Endothelial cell of umbilical vein (primary cell): ENCODE measurements around the gene ERRFI1. TPM values are rescaled to one million over a fixed set of nuclear protein-coding genes. Genes with fewer than 3 reads are reported as not detected.

ENCODE experiments used
- BruUV-seq: library from RNA; stranded (reverse); fragments of 400-500 nt; replicated peaks from 2 replicates; lab custom pipeline; 2021; lab: Mats Ljungman, UMichigan
- CTCF ChIA-PET: fragments of 300-600, 350-600 bp; sonication (Branson Sonifier 250); formaldehyde crosslinking; loops from one replicate; lab custom pipeline; 2021; ENCODE audit warnings: antibody characterized with exemption, inconsistent platforms; lab: Charles Lee
- POLR2A ChIA-PET: fragments of 300-600, 350-600 bp; sonication (Branson Sonifier 250); formaldehyde crosslinking; loops from one replicate; lab custom pipeline; 2021; ENCODE audit warnings: antibody characterized with exemption, inconsistent platforms; lab: Charles Lee
- DNase-seq: peaks from one replicate; pipeline ENCODE4 v3.0.0-alpha.2; 2011; ENCODE audit warnings: low read depth, low spot score
- FAIRE-seq: peaks from 2 replicates; lab custom pipeline; 2011; peaks lifted over from hg19 to GRCh38; lab: Jason Lieb, UNC
- H2AFZ ChIP-seq: 2 replicates; pipeline ENCODE4 v1.6.0; 2012; ENCODE audit warnings: low read depth, low read length, control low read depth, inconsistent platforms
- H3K27ac ChIP-seq: 2 replicates; pipeline ENCODE4 v1.5.1; 2011; ENCODE audit warnings: low read depth, mild to moderate bottlenecking, control low read depth, low read length, moderate library complexity; ENCODE audit not compliant: insufficient read depth
- H3K27me3 ChIP-seq, 2 experiments: 2 replicates each; pipeline versions ENCODE4 v1.6.0 to v1.6.1; 2011; ENCODE audit warnings: low read length in 2 of 2, mixed read lengths in 1 of 2; ENCODE audit not compliant: control insufficient read depth in 2 of 2, insufficient read depth in 2 of 2
- H3K36me3 ChIP-seq, 2 experiments: 2 replicates in 1 of 2; 3 replicates in 1 of 2; pipeline ENCODE4 v1.5.1; 2011; ENCODE audit warnings: low read length in 2 of 2, mild to moderate bottlenecking in 1 of 2, moderate library complexity in 1 of 2; ENCODE audit not compliant: control insufficient read depth in 2 of 2, insufficient read depth in 2 of 2; ENCODE audit errors: extremely low read depth in 1 of 2
- H3K4me1 ChIP-seq: 3 replicates; pipeline ENCODE4 v1.5.1; 2011; ENCODE audit warnings: mild to moderate bottlenecking, low read length; ENCODE audit not compliant: control insufficient read depth, insufficient read depth; ENCODE audit errors: extremely low read depth
- H3K4me2 ChIP-seq: 2 replicates; pipeline ENCODE4 v1.6.1; 2011; ENCODE audit warnings: low read length, control low read depth, mixed read lengths; ENCODE audit not compliant: insufficient read depth
- H3K4me3 ChIP-seq, 3 experiments: fragments of 200-600 bp in 1 of 3; sonication (generic), shearing (Covaris generic) in 1 of 3; replicated peaks in 1 of 3; 2 replicates each; pipeline ENCODE4 v1.5.1; 2011 to 2016; ENCODE audit warnings: control low read depth in 3 of 3, low read length in 3 of 3, mild to moderate bottlenecking in 2 of 3, inconsistent platforms in 1 of 3, low read depth in 1 of 3, moderate library complexity in 1 of 3; ENCODE audit not compliant: insufficient read depth in 1 of 3
- H3K79me2 ChIP-seq: 2 replicates; pipeline ENCODE4 v1.6.0; 2012; ENCODE audit warnings: low read length, inconsistent platforms; ENCODE audit not compliant: control insufficient read depth, insufficient read depth
- H3K9ac ChIP-seq: replicated peaks from 2 replicates; pipeline ENCODE3; 2011; ENCODE audit warnings: low read length, control low read depth; ENCODE audit not compliant: insufficient read depth; ENCODE audit errors: extremely low read depth
- H3K9me1 ChIP-seq: replicated peaks from 3 replicates; pipeline ENCODE4 v1.6.0; 2011; ENCODE audit warnings: mild to moderate bottlenecking, low read length; ENCODE audit not compliant: control insufficient read depth, insufficient read depth; ENCODE audit errors: extremely low read depth
- H3K9me3 ChIP-seq: replicated peaks from 2 replicates; pipeline ENCODE4 v1.5.1; 2012; ENCODE audit warnings: low read length, inconsistent platforms; ENCODE audit not compliant: control insufficient read depth, insufficient read depth
- H4K20me1 ChIP-seq: replicated peaks from 2 replicates; pipeline ENCODE3; 2011; ENCODE audit warnings: mild to moderate bottlenecking, low read length; ENCODE audit not compliant: control insufficient read depth, insufficient read depth; ENCODE audit errors: extremely low read depth
- CTCF ChIP-seq, 2 donors: IDR thresholded peaks; 1 replicate in 1 of 2; 2 replicates in 1 of 2; pipeline ENCODE4 v1.5.1; 2011; ENCODE audit warnings: low read length in 2 of 2, mild to moderate bottlenecking in 2 of 2, moderate library complexity in 2 of 2, control low read depth in 1 of 2, inconsistent platforms in 1 of 2, low read depth in 1 of 2; ENCODE audit not compliant: insufficient read depth in 1 of 2; ENCODE audit errors: extremely low read depth in 1 of 2
- EZH2 ChIP-seq: IDR thresholded peaks from 2 replicates; pipeline ENCODE4 v1.6.1; 2012; ENCODE audit warnings: borderline replicate concordance, low read depth, mild to moderate bottlenecking, moderate library complexity, low read length, inconsistent platforms; ENCODE audit not compliant: severe bottlenecking
- JUN ChIP-seq: IDR thresholded peaks from 2 replicates; pipeline ENCODE4 v1.6.1; 2011; ENCODE audit warnings: borderline replicate concordance, low read depth; ENCODE audit not compliant: insufficient read length, insufficient read depth
- MYC ChIP-seq: IDR thresholded peaks from one replicate; pipeline ENCODE4 v1.6.1; 2011; ENCODE audit warnings: mild to moderate bottlenecking, low read depth, low read length
- POLR2A ChIP-seq: IDR thresholded peaks from 2 replicates; pipeline ENCODE4 v1.6.1; 2012; ENCODE audit warnings: low read depth, mild to moderate bottlenecking, control low read depth, low read length
- dilution Hi-C: fragments of 300-500 bp; cut with MboI; formaldehyde crosslinking; loops from one replicate; pipeline ENCODE4 v1.15.0; 2019; ENCODE audit warnings: low sequenced_read_pairs; ENCODE audit not compliant: extremely low pct_ligation_motif_present
- intact Hi-C: fragments of 100-400 bp; cut with micrococcal nuclease; formaldehyde crosslinking; loops from one replicate; pipeline ENCODE4 v1.10.0; 2022
- polyA plus RNA-seq, 4 experiments: library from polyadenylated mRNA; depleted of rRNA in 3 of 4; stranded (reverse) in 3 of 4; unstranded in 1 of 4; fragments of >200 nt; gene quantifications; 2 replicates each; pipeline versions ENCODE4 v1.2.1 to v1.2.3, GENCODE V29; 2011 to 2012; ENCODE audit warnings: missing spikeins in 1 of 4
- total RNA-seq: library from RNA; stranded (reverse); gene quantifications from 2 replicates; pipeline ENCODE4 v1.2.3, GENCODE V29; 2021

Gene ERRFI1
- total and polyA plus RNA-seq, 2 donors (not counting 3 experiments of a cell fraction or from before 2014, with no cell fraction given), result 28.1 to 32.0 TPM

GRCh38 chr1:7973086-7973485, 53.0 kb downstream of the ERRFI1 start:
- Histone ChIP-seq H3K9ac (no peak overlapping the region), H2AFZ (no peak overlapping the region), H3K4me3 (no peak overlapping the region), H3K4me2 (no peak overlapping the region), H3K9me1 (no peaks in the 10 kb centered on the region), H3K27ac (no peak overlapping the region), H3K36me3 (peaks cover 22 to 23% of the 10 kb centered on the region in 2 experiments), H3K27me3 (no peaks in the 10 kb centered on the region), H3K9me3 (no peaks in the 10 kb centered on the region), H3K79me2 (peaks cover 5% of the 10 kb centered on the region), H3K4me1 (no peaks in the 10 kb centered on the region), H4K20me1 (no peaks in the 10 kb centered on the region)
- CTCF ChIA-PET, result interaction anchor here (0.7 to 6.9 kb wide), 3 partner anchors 341 to 378 kb away, joined by 4 to 131 read pairs (median 4); no protein-coding TSS in a partner anchor
- intact Hi-C loops (no loop called here), dilution Hi-C loops (no loop called here)
- no peak for TF ChIP-seq EZH2
- FAIRE-seq (no peak), DNase-seq (no peak)
- POLR2A ChIA-PET, result no interaction called here
- BruUV-seq, result no TSS peak

GRCh38 chr1:7972285-7972684, 53.8 kb downstream of the ERRFI1 start:
- no peak overlapping the region for H3K27ac ChIP-seq
- no peak overlapping the region for H3K4me2 ChIP-seq
- BruUV-seq, result no TSS peak
- H2AFZ ChIP-seq, result no peak overlapping the region
- intact Hi-C loops, result no loop called here
- CTCF ChIA-PET, result interaction anchor here (0.7 to 6.9 kb wide), 3 partner anchors 342 to 379 kb away, joined by 4 to 131 read pairs (median 4); no protein-coding TSS in a partner anchor
- DNase-seq (no peak), FAIRE-seq (no peak)
- no peak for TF ChIP-seq POLR2A
- no peak for TF ChIP-seq MYC
- TF ChIP-seq JUN, result no peak
- TF ChIP-seq EZH2, result no peak
- TF ChIP-seq CTCF (IDR thresholded peaks at IDR 0.05; ENCODE audit: extremely low read depth in 1 of 2, insufficient read depth in 1 of 2, low read depth in 1 of 2, low read length in 2 of 2), result no peak
- no peaks in the 10 kb centered on the region for H3K4me1 ChIP-seq
- POLR2A ChIA-PET, result no interaction called here
- no peaks in the 10 kb centered on the region for H4K20me1 ChIP-seq
- dilution Hi-C loops, result no loop called here
- H3K9me3 ChIP-seq, result no peaks in the 10 kb centered on the region
- no peaks in the 10 kb centered on the region for H3K9me1 ChIP-seq
- H3K9ac ChIP-seq, result no peak overlapping the region
- H3K79me2 ChIP-seq, result peaks cover 9% of the 10 kb centered on the region
- peaks cover 20 to 23% of the 10 kb centered on the region in 2 experiments for H3K36me3 ChIP-seq
- no peak overlapping the region for H3K4me3 ChIP-seq
- no peaks in the 10 kb centered on the region for H3K27me3 ChIP-seq
